GM19023 (cell line): ENCODE data around the gene NUP214.
"Not testable (repeated sequence)": the region's sequence is repeated elsewhere in the genome, so short reads cannot be mapped to it uniquely, and the experiment has no call there.

Experiments
- ATAC-seq: cut with Tn5 transposase; IDR thresholded peaks from one replicate; pipeline ENCODE4 v1.9.1; 2021; ENCODE audit warnings: mild to moderate bottlenecking, moderate library complexity; ENCODE audit not compliant: unreplicated experiment

The NUP214 gene

GRCh38 chr9:131115360-131115742 lies 10.0 kb upstream of the NUP214 start:
- ATAC-seq, result not testable (repeated sequence)

- ATAC-seq, result no peak
Measured at GRCh38 chr9:131116281-131117120, 8.9 kb upstream of the NUP214 start.

DNA sequence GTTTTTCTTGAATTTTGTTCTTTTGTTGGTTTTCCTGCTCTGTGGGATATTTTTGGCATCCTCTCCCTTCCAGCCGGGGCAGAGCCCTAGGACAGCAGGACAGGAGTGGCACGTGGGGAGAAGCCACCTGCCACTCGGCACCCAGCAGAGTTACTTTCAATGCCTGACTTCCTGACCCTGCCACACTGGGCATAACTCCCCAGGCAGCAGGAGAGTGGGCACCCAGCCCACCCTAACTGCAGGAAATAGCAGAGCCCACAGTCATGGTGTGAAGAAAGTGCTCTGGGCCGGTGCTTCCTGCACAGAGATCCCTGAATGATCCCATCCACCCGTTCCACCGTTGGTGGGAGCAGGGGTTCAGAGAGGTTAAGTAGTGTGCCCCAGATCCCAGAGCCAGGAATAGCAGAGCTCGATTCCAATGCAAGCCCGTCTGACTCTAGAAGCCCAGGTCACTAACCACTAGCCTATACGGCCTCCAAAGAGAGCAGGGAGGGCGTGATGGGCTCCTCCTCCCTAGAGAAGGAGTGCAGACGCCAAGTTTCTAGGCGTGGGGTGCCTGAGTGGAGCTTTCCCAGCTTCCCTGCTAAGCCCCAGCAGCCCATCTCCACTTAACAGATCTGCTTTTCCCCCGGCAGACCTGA lies 8.1 kb upstream of the NUP214 start:
- no peak for ATAC-seq

DNA sequence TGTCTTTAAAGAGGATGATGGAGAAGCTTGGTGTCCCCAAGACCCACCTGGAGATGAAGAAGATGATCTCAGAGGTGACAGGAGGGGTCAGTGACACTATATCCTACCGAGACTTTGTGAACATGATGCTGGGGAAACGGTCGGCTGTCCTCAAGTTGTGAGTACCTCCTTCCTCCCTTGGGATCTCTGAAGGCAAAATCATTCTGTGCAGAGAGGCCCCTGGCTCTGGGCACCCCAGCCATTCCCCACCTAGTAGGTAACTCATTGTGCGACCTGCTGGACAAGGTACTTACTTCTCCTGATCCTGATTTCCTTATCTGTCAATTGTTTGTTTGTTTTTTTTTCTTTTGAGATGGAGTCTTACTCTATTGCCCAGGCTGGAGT lies 7.6 kb upstream of the NUP214 start:
- no peak for ATAC-seq

GRCh38 chr9:131119600-131119999 lies 5.8 kb upstream of the NUP214 start:
- no peak for ATAC-seq

GRCh38 chr9:131120620-131121228 lies 4.7 kb upstream of the NUP214 start:
- ATAC-seq, result no peak

DNA sequence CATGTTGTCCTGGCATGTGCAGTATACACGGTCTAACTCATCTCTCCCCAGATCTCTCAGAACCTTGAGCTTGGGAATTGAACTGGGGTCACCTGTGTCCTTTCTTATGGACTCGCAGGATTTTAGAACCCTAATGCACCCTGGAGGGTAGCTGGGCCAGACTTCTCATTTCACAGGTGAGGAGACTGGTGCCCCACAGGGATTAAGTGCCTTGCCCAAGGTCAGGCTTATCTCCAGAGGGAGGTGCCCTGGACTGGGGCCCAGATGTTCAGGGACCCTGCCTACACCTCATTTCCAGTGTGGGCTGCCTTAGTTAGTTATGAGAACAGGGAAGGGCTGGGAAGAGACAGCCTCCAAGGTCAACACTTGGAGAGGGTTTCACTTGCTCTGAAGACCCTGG lies 4.0 kb upstream of the NUP214 start:
- ATAC-seq, result no peak

DNA sequence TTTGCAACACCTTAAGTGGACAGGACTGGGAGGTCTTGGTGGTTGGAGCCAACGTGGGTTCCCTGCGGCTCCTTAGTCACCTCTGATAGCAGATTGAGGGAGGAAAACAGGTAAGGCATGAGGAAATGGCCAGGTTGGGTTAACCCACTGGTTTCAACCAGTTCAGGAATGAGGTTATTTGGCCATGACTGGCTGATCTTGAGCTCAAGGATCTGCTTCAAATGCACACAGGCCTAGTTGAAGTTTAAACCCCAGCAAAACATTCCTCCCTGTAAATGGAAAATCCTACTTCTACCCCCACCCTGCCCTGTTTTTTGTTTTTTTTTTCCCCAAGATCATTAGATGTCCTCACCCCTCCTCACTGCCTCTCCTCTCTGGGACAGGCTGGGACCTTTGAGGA lies 3.2 kb upstream of the NUP214 start:
- ATAC-seq, result no peak

GRCh38 chr9:131125038-131125287 lies 423 bp upstream of the NUP214 start:
- no peak for ATAC-seq

DNA sequence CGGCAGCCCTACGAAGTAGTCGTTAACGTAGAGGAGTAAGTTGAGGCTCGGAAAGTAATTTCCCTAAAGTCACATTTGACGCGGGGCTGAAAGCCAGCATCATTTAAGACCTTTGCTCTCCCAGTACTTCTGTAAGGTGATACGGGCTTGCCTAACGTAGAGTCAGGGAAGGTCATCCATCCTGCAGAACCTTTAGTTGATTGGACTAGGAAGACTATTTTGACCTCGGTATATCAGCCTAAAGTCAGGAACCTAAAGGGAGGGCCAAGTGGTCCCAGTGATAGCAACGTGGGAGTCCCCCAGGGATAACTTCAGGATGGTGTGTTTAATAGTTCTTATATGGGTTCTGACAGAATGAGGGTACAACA lies 657 bp downstream of the NUP214 start:
- ATAC-seq, result no peak

GRCh38 chr9:131129183-131129582 lies 3.8 kb downstream of the NUP214 start:
- ATAC-seq, result no peak

GRCh38 chr9:131138676-131139075 lies 13.3 kb downstream of the NUP214 start:
- ATAC-seq, result no peak

- no peak for ATAC-seq
Measured at GRCh38 chr9:131140112-131140511, 14.7 kb downstream of the NUP214 start.

GRCh38 chr9:131140550-131140949 lies 15.2 kb downstream of the NUP214 start:
- ATAC-seq, result no peak

GRCh38 chr9:131142160-131142559 lies 16.8 kb downstream of the NUP214 start:
- ATAC-seq, result no peak

DNA sequence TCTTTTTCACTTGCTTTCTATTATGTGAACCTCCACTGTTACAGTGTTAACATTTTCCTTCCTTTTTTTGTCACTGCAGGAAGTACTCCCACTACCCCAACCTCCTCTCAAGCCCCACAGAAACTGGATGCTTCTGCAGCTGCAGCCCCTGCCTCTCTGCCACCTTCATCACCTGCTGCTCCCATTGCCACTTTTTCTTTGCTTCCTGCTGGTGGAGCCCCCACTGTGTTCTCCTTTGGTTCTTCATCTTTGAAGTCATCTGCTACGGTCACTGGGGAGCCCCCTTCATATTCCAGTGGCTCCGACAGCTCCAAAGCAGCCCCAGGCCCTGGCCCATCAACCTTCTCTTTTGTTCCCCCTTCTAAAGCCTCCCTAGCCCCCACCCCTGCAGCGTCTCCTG lies 18.8 kb downstream of the NUP214 start:
- ATAC-seq, result no peak

DNA sequence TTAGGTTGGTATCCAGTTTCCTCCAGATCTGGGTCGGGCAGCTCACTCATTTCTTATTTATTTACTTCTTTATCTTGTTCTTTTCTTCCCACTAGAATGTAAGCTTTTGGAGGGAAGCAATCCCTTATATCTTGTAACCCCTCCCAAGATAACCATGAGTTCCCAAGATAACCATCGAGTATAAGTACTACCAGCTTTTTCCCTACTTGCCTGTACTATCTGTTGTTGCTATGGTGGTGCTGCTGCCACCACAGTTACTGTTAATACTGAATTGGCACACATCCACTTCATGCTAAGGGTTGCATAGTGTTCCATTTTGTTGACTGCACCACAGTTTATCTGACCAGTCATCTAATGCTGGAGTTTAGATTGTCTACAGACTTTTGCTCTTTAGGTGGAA lies 19.9 kb downstream of the NUP214 start:
- no peak for ATAC-seq

- ATAC-seq, result no peak
Measured at GRCh38 chr9:131146186-131146585, 20.8 kb downstream of the NUP214 start.

GRCh38 chr9:131148276-131148675 lies 22.9 kb downstream of the NUP214 start:
- ATAC-seq, result no peak

DNA sequence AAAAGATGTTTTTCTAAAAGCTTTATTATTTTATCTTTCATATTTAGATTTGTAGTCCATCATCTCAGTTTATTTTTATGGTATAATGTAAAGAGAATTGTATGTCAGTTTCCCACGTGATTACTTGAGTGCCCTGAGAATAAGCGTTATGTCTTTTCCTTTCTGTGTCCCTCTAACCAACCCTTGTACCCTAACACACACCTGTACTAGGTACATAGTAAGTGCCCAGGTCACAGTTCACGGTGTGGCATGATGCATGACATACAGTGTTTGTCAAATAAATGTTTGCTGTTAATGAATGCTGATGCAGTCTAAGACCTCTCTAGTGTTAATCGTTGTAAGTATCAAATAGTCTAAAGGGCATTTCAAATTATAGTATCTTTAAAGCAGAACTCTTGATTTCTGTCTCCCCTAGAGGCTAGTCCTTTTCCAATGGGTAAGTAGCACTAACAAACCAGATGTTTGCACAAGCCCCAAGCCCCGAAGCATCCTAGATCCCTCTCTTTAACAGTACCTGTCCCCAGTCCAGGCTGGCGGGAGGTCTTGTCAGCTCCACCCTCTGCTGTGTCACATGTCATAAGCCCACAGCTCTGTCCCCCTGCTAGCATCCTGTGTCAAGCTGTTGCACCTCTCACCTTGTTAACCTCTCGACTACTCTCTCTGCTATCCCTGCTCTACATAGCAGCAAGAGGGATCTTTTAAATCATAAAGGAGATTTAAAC lies 23.7 kb downstream of the NUP214 start:
- ATAC-seq, result no peak

- ATAC-seq, result no peak
Measured at GRCh38 chr9:131149688-131150053, 24.3 kb downstream of the NUP214 start.

GRCh38 chr9:131153595-131153994 lies 28.2 kb downstream of the NUP214 start:
- no peak for ATAC-seq
